K562 (cell line): ENCODE data around the gene TEX261. TPM values are rescaled to one million over a fixed set of nuclear protein-coding genes. Genes with fewer than 3 reads are reported as not detected.

ENCODE experiments used
- ARID1B ChIP-seq: fragments of 450-650 bp; IDR thresholded peaks from 2 replicates; pipeline ENCODE4 v1.6.1; 2016; ENCODE audit warnings: antibody characterized with exemption, mild to moderate bottlenecking, inconsistent platforms
- ARNT ChIP-seq, 2 experiments: fragments of 450-650 bp; IDR thresholded peaks; 2 replicates each; pipeline ENCODE4 v1.6.1; 2016; ENCODE audit warnings: mild to moderate bottlenecking in 1 of 2
- CBFA2T2 ChIP-seq: fragments of 450-650 bp; conservative IDR thresholded peaks from 2 replicates; pipeline ENCODE4 v1.6.1; 2017; ENCODE audit warnings: mild to moderate bottlenecking
- CBFA2T3 ChIP-seq: fragments of 450-650 bp; IDR thresholded peaks from 2 replicates; pipeline ENCODE4 v1.6.1; 2017
- CXXC5 ChIP-seq: fragments of 250-450 bp; sonication (Bioruptor Pico); IDR thresholded peaks from 2 replicates; pipeline ENCODE4 v1.8.0; 2022; ENCODE audit warnings: inconsistent platforms, mild to moderate bottlenecking, moderate library complexity
- DDX20 ChIP-seq: fragments of 450-650 bp; IDR thresholded peaks from 2 replicates; pipeline ENCODE4 v1.6.1; 2016; ENCODE audit warnings: missing genetic modification characterization, low read depth, mild to moderate bottlenecking, missing compliant biosample characterization, moderate library complexity
- EP300 ChIP-seq: IDR thresholded peaks from 2 replicates; pipeline ENCODE4 v1.6.1; 2012; ENCODE audit warnings: low read length, improper control_type of control experiment
- MTA2 ChIP-seq: fragments of 450-650 bp; IDR thresholded peaks from 2 replicates; pipeline ENCODE4 v1.6.1; 2016; ENCODE audit warnings: low read depth
- POLR2AphosphoS5 ChIP-seq: IDR thresholded peaks from 2 replicates; pipeline ENCODE4 v1.6.1; 2011; ENCODE audit warnings: mild to moderate bottlenecking, low read depth, low read length, moderate library complexity; ENCODE audit not compliant: control insufficient read depth, insufficient read depth
- SMAD4 ChIP-seq: fragments of 250-450 bp; sonication (Bioruptor Pico); conservative IDR thresholded peaks from 2 replicates; pipeline ENCODE4 v1.8.0; 2021; ENCODE audit warnings: inconsistent platforms, mild to moderate bottlenecking, moderate library complexity
- SP1 ChIP-seq: sonication (generic); formaldehyde crosslinking; IDR thresholded peaks from 2 replicates; pipeline ENCODE4 v1.8.1; 2022; ENCODE audit warnings: mild to moderate bottlenecking, missing genetic modification reagents
- TAF7 ChIP-seq: fragments of 450-650 bp; IDR thresholded peaks from 2 replicates; pipeline ENCODE4 v1.6.1; 2016; ENCODE audit warnings: missing genetic modification characterization, missing compliant biosample characterization
- TARDBP ChIP-seq: fragments of 450-650 bp; IDR thresholded peaks from 2 replicates; pipeline ENCODE4 v1.6.1; 2016
- TCF3 ChIP-seq: sonication (generic); formaldehyde crosslinking; IDR thresholded peaks from 2 replicates; pipeline ENCODE4 v1.4.0; 2020; ENCODE audit warnings: mild to moderate bottlenecking, missing genetic modification reagents
- TEAD4 ChIP-seq, 2 experiments: sonication (generic) in 1 of 2; formaldehyde crosslinking in 1 of 2; IDR thresholded peaks; 2 replicates each; pipeline versions ENCODE4 v1.6.1 to v1.8.0; 2012 to 2022; ENCODE audit warnings: borderline replicate concordance in 1 of 2, inconsistent platforms in 1 of 2, low read length in 1 of 2, mild to moderate bottlenecking in 1 of 2, missing genetic modification reagents in 1 of 2
- XRCC4 ChIP-seq: IDR thresholded peaks from one replicate; pipeline ENCODE4 v1.6.1; 2011; ENCODE audit not compliant: insufficient read depth, insufficient read length; ENCODE audit errors: extremely low read depth
- ZNF507 ChIP-seq: conservative IDR thresholded peaks from 2 replicates; pipeline ENCODE4 v1.6.1; 2017; ENCODE audit warnings: missing genetic modification characterization, missing compliant biosample characterization
- polyA plus RNA-seq, 8 experiments: library from polyadenylated mRNA; depleted of rRNA in 4 of 8; stranded (reverse) in 5 of 8; unstranded in 3 of 8; fragments of >200 nt; fragmentation: Nextera tagmentation in 2 of 8; fragmentation: Illumina TruSeq in 1 of 8; extraction: Ambion mirVana in 2 of 8; extraction: Trizol in 1 of 8; gene quantifications; 2 replicates each; pipeline versions ENCODE4 v1.2.1 to v1.2.3, GENCODE V29; 2011 to 2014; ENCODE audit warnings: inconsistent platforms in 1 of 8, missing spikeins in 1 of 8
- total RNA-seq, 7 experiments: library from RNA; depleted of rRNA in 6 of 7; stranded (reverse); fragments of >200 nt in 6 of 7; fragmentation: Illumina TruSeq in 2 of 7; extraction: Trizol in 2 of 7; gene quantifications; 2 replicates each; pipeline versions ENCODE4 v1.2.1 to v1.2.3, GENCODE V29; 2011 to 2021; ENCODE audit warnings: low replicate concordance in 1 of 7
- TF ChIP-seq, protein P1 (sequence below): fragments of 450-650 bp; IDR thresholded peaks from 2 replicates; pipeline ENCODE4 v1.6.1; 2016; ENCODE audit warnings: mild to moderate bottlenecking, moderate library complexity
- TF ChIP-seq, protein P2 (sequence below): IDR thresholded peaks from 2 replicates; pipeline ENCODE4 v1.6.1; 2014; ENCODE audit warnings: antibody characterized with exemption

Gene TEX261
- total and polyA plus RNA-seq, 9 of the 15 experiments (the other 6 are each of a cell fraction or from before 2014, with no cell fraction given): 11.9 to 110 (median 51.9) TPM

DNA sequence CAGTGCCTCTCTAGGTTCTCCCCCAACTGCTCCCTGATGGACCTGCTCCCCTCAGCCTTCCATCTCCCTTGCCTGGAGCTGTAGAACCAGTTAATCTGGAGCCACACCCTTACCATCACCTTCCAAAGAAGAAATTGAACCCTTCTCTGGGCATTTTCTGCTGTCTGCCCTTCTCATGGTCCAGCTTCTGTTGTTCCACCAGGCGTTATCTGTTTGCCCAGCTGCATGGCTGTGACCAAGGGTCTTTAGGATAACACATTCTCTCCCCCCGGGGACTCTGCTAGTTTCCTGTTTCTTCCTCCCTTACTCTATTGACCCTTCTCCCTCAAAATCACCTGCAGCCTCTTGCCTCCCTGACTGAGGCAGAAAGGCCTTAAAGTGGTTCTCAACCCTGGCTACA, 19.4 kb downstream of the TEX261 start (continued):
- TF ChIP-seq, protein P1, sequence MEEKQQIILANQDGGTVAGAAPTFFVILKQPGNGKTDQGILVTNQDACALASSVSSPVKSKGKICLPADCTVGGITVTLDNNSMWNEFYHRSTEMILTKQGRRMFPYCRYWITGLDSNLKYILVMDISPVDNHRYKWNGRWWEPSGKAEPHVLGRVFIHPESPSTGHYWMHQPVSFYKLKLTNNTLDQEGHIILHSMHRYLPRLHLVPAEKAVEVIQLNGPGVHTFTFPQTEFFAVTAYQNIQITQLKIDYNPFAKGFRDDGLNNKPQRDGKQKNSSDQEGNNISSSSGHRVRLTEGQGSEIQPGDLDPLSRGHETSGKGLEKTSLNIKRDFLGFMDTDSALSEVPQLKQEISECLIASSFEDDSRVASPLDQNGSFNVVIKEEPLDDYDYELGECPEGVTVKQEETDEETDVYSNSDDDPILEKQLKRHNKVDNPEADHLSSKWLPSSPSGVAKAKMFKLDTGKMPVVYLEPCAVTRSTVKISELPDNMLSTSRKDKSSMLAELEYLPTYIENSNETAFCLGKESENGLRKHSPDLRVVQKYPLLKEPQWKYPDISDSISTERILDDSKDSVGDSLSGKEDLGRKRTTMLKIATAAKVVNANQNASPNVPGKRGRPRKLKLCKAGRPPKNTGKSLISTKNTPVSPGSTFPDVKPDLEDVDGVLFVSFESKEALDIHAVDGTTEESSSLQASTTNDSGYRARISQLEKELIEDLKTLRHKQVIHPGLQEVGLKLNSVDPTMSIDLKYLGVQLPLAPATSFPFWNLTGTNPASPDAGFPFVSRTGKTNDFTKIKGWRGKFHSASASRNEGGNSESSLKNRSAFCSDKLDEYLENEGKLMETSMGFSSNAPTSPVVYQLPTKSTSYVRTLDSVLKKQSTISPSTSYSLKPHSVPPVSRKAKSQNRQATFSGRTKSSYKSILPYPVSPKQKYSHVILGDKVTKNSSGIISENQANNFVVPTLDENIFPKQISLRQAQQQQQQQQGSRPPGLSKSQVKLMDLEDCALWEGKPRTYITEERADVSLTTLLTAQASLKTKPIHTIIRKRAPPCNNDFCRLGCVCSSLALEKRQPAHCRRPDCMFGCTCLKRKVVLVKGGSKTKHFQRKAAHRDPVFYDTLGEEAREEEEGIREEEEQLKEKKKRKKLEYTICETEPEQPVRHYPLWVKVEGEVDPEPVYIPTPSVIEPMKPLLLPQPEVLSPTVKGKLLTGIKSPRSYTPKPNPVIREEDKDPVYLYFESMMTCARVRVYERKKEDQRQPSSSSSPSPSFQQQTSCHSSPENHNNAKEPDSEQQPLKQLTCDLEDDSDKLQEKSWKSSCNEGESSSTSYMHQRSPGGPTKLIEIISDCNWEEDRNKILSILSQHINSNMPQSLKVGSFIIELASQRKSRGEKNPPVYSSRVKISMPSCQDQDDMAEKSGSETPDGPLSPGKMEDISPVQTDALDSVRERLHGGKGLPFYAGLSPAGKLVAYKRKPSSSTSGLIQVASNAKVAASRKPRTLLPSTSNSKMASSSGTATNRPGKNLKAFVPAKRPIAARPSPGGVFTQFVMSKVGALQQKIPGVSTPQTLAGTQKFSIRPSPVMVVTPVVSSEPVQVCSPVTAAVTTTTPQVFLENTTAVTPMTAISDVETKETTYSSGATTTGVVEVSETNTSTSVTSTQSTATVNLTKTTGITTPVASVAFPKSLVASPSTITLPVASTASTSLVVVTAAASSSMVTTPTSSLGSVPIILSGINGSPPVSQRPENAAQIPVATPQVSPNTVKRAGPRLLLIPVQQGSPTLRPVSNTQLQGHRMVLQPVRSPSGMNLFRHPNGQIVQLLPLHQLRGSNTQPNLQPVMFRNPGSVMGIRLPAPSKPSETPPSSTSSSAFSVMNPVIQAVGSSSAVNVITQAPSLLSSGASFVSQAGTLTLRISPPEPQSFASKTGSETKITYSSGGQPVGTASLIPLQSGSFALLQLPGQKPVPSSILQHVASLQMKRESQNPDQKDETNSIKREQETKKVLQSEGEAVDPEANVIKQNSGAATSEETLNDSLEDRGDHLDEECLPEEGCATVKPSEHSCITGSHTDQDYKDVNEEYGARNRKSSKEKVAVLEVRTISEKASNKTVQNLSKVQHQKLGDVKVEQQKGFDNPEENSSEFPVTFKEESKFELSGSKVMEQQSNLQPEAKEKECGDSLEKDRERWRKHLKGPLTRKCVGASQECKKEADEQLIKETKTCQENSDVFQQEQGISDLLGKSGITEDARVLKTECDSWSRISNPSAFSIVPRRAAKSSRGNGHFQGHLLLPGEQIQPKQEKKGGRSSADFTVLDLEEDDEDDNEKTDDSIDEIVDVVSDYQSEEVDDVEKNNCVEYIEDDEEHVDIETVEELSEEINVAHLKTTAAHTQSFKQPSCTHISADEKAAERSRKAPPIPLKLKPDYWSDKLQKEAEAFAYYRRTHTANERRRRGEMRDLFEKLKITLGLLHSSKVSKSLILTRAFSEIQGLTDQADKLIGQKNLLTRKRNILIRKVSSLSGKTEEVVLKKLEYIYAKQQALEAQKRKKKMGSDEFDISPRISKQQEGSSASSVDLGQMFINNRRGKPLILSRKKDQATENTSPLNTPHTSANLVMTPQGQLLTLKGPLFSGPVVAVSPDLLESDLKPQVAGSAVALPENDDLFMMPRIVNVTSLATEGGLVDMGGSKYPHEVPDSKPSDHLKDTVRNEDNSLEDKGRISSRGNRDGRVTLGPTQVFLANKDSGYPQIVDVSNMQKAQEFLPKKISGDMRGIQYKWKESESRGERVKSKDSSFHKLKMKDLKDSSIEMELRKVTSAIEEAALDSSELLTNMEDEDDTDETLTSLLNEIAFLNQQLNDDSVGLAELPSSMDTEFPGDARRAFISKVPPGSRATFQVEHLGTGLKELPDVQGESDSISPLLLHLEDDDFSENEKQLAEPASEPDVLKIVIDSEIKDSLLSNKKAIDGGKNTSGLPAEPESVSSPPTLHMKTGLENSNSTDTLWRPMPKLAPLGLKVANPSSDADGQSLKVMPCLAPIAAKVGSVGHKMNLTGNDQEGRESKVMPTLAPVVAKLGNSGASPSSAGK: no peak
- TF ChIP-seq SP1 (CRISPR knock-in tag) (no peak), TEAD4 (IDR thresholded peaks at IDR 0.05; ENCODE audit: low read length) (peak; percentile 27; the same call in 1 of the 2 replicates), TEAD4 (CRISPR knock-in tag; IDR thresholded peaks at IDR 0.05; ENCODE audit: borderline replicate concordance) (no peak), DDX20 (tag) (no peak), EP300 (peak; percentile 27; the same call in 1 of the 2 replicates), SMAD4 (CRISPR knock-in tag) (no peak), POLR2AphosphoS5 (peak; percentile 40; the same call in 1 of the 2 replicates), ARID1B (peak; percentile 68), ARNT (IDR thresholded peaks at IDR 0.05) (no peak), TAF7 (tag) (no peak), XRCC4 (no peak), TCF3 (CRISPR knock-in tag) (peak; percentile 60), ZNF507 (tag) (no peak), CBFA2T2 (peak; percentile 62), CBFA2T3 (peak; percentile 75), MTA2 (0 out of 2 replicates have a peak, but pooled peaks have one; percentile 18), TARDBP (no peak), CXXC5 (CRISPR knock-in tag) (no peak)
- TF ChIP-seq, protein P2, sequence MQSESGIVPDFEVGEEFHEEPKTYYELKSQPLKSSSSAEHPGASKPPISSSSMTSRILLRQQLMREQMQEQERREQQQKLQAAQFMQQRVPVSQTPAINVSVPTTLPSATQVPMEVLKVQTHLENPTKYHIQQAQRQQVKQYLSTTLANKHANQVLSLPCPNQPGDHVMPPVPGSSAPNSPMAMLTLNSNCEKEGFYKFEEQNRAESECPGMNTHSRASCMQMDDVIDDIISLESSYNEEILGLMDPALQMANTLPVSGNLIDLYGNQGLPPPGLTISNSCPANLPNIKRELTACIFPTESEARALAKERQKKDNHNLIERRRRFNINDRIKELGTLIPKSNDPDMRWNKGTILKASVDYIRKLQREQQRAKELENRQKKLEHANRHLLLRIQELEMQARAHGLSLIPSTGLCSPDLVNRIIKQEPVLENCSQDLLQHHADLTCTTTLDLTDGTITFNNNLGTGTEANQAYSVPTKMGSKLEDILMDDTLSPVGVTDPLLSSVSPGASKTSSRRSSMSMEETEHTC: no peak
